Endodermal cell (in vitro differentiated cells): ENCODE results near the gene SLC6A5. TPM values are rescaled to one million over a fixed set of nuclear protein-coding genes. Genes with fewer than 3 reads are reported as not detected.
A peak's percentile ranks its signal among the peaks of the same experiment; 100 is the strongest.

Source experiments
- DNase-seq: peaks from one replicate; pipeline ENCODE4 v3.0.0-alpha.2; 2017
- H3K27ac ChIP-seq: 2 replicates; pipeline ENCODE4 v1.5.1; 2013; ENCODE audit warnings: mild to moderate bottlenecking, low read depth, low read length, moderate library complexity
- H3K27me3 ChIP-seq: 2 replicates; pipeline ENCODE4 v1.6.1; 2013; ENCODE audit warnings: mild to moderate bottlenecking, low read length, moderate library complexity; ENCODE audit not compliant: insufficient read depth, control insufficient read depth, poor library complexity, severe bottlenecking
- H3K36me3 ChIP-seq: 2 replicates; pipeline ENCODE4 v1.7.0; 2013; ENCODE audit warnings: mild to moderate bottlenecking, low read length, moderate library complexity; ENCODE audit not compliant: control insufficient read depth, insufficient read depth
- H3K4me1 ChIP-seq: one replicate; pipeline ENCODE4 v1.7.0; 2013; ENCODE audit warnings: low read length; ENCODE audit not compliant: control insufficient read depth, insufficient read depth
- H3K4me3 ChIP-seq: 2 replicates; pipeline ENCODE4 v1.5.1; 2013; ENCODE audit warnings: mild to moderate bottlenecking, low read length, moderate library complexity
- H3K9ac ChIP-seq: 2 replicates; pipeline ENCODE4 v1.6.1; 2013; ENCODE audit warnings: mild to moderate bottlenecking, low read length, moderate library complexity; ENCODE audit not compliant: poor library complexity, severe bottlenecking; ENCODE audit errors: extremely low read depth
- H3K9me3 ChIP-seq: 2 replicates; pipeline ENCODE4 v1.6.1; 2013; ENCODE audit warnings: mild to moderate bottlenecking, low read length, moderate library complexity; ENCODE audit not compliant: control insufficient read depth
- H3K27ac Mint-ChIP-seq: 2 replicates; pipeline ENCODE4 v1.8.0; 2020; ENCODE audit warnings: mixed read lengths
- H3K27me3 Mint-ChIP-seq: 2 replicates; pipeline ENCODE4 v1.8.0; 2021; ENCODE audit warnings: mild to moderate bottlenecking, mixed read lengths; ENCODE audit not compliant: insufficient read depth
- H3K36me3 Mint-ChIP-seq: 2 replicates; pipeline ENCODE4 v1.8.0; 2020; ENCODE audit warnings: low read depth, mixed read lengths
- H3K4me1 Mint-ChIP-seq: 2 replicates; pipeline ENCODE4 v1.8.0; 2020; ENCODE audit warnings: mixed read lengths
- H3K4me3 Mint-ChIP-seq: 2 replicates; pipeline ENCODE4 v1.8.0; 2020; ENCODE audit warnings: mild to moderate bottlenecking, moderate library complexity, mixed read lengths
- H3K9me3 Mint-ChIP-seq: 2 replicates; pipeline ENCODE4 v1.8.0; 2020; ENCODE audit warnings: mild to moderate bottlenecking, mixed read lengths
- CTCF ChIP-seq: fragments of 200-600 bp; sonication (generic); conservative IDR thresholded peaks from 2 replicates; pipeline ENCODE4 v1.5.0; 2021; ENCODE audit warnings: antibody characterized with exemption, mild to moderate bottlenecking
- WGBS, 2 experiments: methylation state at CpG; one replicate each; pipeline versions ENCODE4 v1.1.5 to v1.1.7; 2013; ENCODE audit warnings: missing lambda C conversion rate in 2 of 2, mixed read lengths in 1 of 2; ENCODE audit not compliant: insufficient coverage in 1 of 2, insufficient read length in 1 of 2; 5-methylcytosine and 5-hydroxymethylcytosine counted together
- total RNA-seq, 2 donors: library from RNA; stranded (reverse); fragmentation: NEBNext Ultra II Directional in 1 of 2; extraction: Animal tissue kit (Norgen Biotek cat#: 25700) in 1 of 2; gene quantifications; 2 replicates in 1 of 2; 3 replicates in 1 of 2; pipeline ENCODE4 v1.2.1, GENCODE V29; 2021

Gene SLC6A5
- total RNA-seq, 2 donors from 2014 or later: not detected

- H3K36me3 ChIP-seq: no peaks in the 10 kb centered on the region
- peaks cover 100% of the 10 kb centered on the region for H3K27me3 ChIP-seq
- 13 to 15% methylated on average over 29 to 63 of the region's 63 CpGs for WGBS, 2 experiments
- TF ChIP-seq CTCF: peak; percentile 48
- H3K4me1 ChIP-seq: peaks cover 2% of the 10 kb centered on the region
- Mint-ChIP-seq H3K27ac (no peak overlapping the region), H3K27me3 (peaks cover 95% of the 10 kb centered on the region), H3K36me3 (no peaks in the 10 kb centered on the region), H3K4me3 (no peak overlapping the region), H3K4me1 (peaks cover 2% of the 10 kb centered on the region), H3K9me3 (no peaks in the 10 kb centered on the region)
- DNase-seq: peak; percentile 79
- H3K4me3 ChIP-seq: no peak overlapping the region
- H3K27ac ChIP-seq: no peak overlapping the region
- no peak overlapping the region for H3K9ac ChIP-seq
- no peaks in the 10 kb centered on the region for H3K9me3 ChIP-seq
Observed at GRCh38 chr11:20601221-20601914, 2.0 kb downstream of the SLC6A5 start.

DNA sequence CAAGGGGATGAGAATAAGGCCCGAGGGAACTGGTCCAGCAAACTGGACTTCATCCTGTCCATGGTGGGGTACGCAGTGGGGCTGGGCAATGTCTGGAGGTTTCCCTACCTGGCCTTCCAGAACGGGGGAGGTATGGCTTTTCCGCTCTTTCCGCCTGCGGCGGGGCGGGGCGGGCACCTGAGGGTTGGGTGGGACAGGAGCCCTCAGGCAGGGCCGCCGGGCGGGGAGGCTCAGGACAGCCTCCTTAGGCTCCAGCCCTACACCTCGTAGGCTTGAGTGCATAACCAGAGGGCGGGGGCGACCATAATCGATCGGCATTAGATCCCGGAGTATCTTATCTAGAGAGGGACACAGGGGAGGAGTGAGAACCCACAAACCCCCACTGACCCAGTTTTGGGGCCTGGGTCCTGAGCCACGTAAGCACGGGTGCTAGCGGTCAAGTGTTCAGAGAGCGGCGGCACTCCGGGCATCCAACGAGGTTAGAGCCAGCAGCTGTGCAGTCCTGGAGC, 4.9 kb downstream of the SLC6A5 start:
- no peaks in the 10 kb centered on the region for H3K9me3 Mint-ChIP-seq
- Histone ChIP-seq H3K9ac (no peak overlapping the region), H3K4me1 (peaks cover 3% of the 10 kb centered on the region), H3K27ac (no peak overlapping the region), H3K36me3 (no peaks in the 10 kb centered on the region), H3K4me3 (no peak overlapping the region), H3K27me3 (peaks cover 98% of the 10 kb centered on the region), H3K9me3 (no peaks in the 10 kb centered on the region)
- no peak overlapping the region for H3K4me3 Mint-ChIP-seq
- peaks cover 2% of the 10 kb centered on the region for H3K4me1 Mint-ChIP-seq
- H3K27me3 Mint-ChIP-seq: peaks cover 80% of the 10 kb centered on the region
- H3K36me3 Mint-ChIP-seq: no peaks in the 10 kb centered on the region
- no peak overlapping the region for H3K27ac Mint-ChIP-seq
- no peak for DNase-seq
- WGBS, 2 experiments: 89 to 97% methylated on average over 7 to 25 of the region's 25 CpGs
- TF ChIP-seq CTCF: no peak

DNA sequence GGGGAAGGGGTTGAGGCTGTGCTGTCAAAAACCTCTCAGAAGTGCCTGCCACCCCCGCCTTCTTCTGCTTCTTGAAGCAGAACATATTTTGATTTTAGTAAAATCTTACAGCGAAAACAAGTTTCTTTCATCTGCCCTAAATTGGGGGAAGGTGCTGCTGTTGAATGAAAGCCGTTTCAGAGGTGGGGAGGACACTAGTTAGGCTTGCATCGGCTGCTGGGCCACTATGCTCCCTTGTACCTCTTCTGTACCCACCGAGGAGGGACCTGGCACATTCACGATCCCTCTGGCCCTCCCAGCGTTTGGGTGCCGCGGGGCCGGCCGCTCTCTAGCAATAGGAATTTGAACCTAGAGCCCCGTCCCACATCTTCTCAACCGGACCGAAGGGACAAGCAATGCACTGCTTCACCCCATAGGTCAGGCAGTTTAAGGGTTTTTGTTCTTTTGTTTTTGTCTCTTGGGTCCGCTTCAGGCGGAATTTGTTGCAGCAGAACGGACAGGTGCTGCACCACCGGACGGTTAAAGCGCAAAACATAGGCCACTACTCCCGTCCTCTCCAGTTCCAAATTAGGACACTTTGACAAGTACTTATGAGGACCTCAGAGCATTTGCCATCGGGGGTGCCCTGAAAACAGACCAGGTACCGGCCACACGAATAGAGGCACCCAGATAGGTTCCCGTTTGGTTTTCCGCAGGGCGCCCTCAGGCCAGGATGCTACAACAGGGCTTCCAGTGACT, 5.6 kb downstream of the SLC6A5 start:
- Mint-ChIP-seq H3K27ac (no peak overlapping the region), H3K9me3 (no peaks in the 10 kb centered on the region), H3K4me1 (peaks cover 1% of the 10 kb centered on the region), H3K27me3 (peaks cover 76% of the 10 kb centered on the region), H3K4me3 (no peak overlapping the region), H3K36me3 (no peaks in the 10 kb centered on the region)
- Histone ChIP-seq H3K4me3 (no peak overlapping the region), H3K9me3 (no peaks in the 10 kb centered on the region), H3K4me1 (peaks cover 8% of the 10 kb centered on the region), H3K27me3 (peaks cover 94% of the 10 kb centered on the region), H3K9ac (no peak overlapping the region), H3K36me3 (no peaks in the 10 kb centered on the region), H3K27ac (no peak overlapping the region)
- 90 to 91% methylated on average over 19 to 27 of the region's 27 CpGs for WGBS, 2 experiments
- TF ChIP-seq CTCF: no peak
- peak; percentile 31 for DNase-seq
